IMR-90 (cell line): ENCODE data around the gene CASP2. TPM values are rescaled to one million over a fixed set of nuclear protein-coding genes. Genes with fewer than 3 reads are reported as not detected.

Experiments used
- ATAC-seq: fragments of 200-7000 bp; cut with Tn5 transposase; 2 replicates; pipeline ENCODE4 v1.9.1; 2020; ENCODE audit warnings: low read depth, mild to moderate bottlenecking, moderate library complexity
- BruUV-seq: library from RNA; stranded (reverse); fragments of 400-500 nt; replicated peaks from 2 replicates; lab custom pipeline; 2021; lab: Mats Ljungman, UMichigan
- CTCF ChIA-PET: fragments of 300-600 bp; formaldehyde crosslinking; extraction: SDS; loops from one replicate; lab custom pipeline; 2021; ENCODE audit warnings: antibody characterized with exemption; lab: Yijun Ruan, JAX
- POLR2A ChIA-PET: fragments of 300-600 bp; sonication (Branson Sonifier 250); formaldehyde crosslinking; loops from one replicate; lab custom pipeline; 2022; ENCODE audit warnings: antibody characterized with exemption; ENCODE audit not compliant: unreplicated experiment; lab: Charles Lee
- DNase-seq: peaks from one replicate; pipeline ENCODE4 v3.0.0; 2013
- H2AFZ ChIP-seq: replicated peaks from 2 replicates; pipeline ENCODE3; 2013; ENCODE audit warnings: low read length, mild to moderate bottlenecking; ENCODE audit not compliant: poor library complexity
- H2AK5ac ChIP-seq: 2 replicates; pipeline ENCODE4 v1.6.1; 2013; ENCODE audit warnings: low read depth, low read length, inconsistent platforms
- H2AK9ac ChIP-seq: replicated peaks from 2 replicates; pipeline ENCODE3; 2013; ENCODE audit warnings: mild to moderate bottlenecking, low read depth, low read length, moderate library complexity; ENCODE audit not compliant: poor library complexity
- H2BK120ac ChIP-seq: 2 replicates; pipeline ENCODE4 v1.6.1; 2013; ENCODE audit warnings: low read depth, low read length, inconsistent platforms
- H2BK15ac ChIP-seq: 3 replicates; pipeline ENCODE4 v1.6.1; 2013; ENCODE audit warnings: low read depth, low read length, inconsistent platforms
- H2BK20ac ChIP-seq: 2 replicates; pipeline ENCODE4 v1.6.1; 2013; ENCODE audit warnings: low read depth, mild to moderate bottlenecking, inconsistent platforms, low read length, moderate library complexity
- H2BK5ac ChIP-seq: 2 replicates; pipeline ENCODE4 v1.6.1; 2013; ENCODE audit warnings: mild to moderate bottlenecking, low read depth, low read length, inconsistent platforms; ENCODE audit not compliant: poor library complexity, severe bottlenecking
- H3K14ac ChIP-seq: replicated peaks from 2 replicates; pipeline ENCODE4 v1.6.1; 2013; ENCODE audit warnings: low read depth, low read length, inconsistent platforms
- H3K18ac ChIP-seq: 2 replicates; pipeline ENCODE4 v1.6.1; 2013; ENCODE audit warnings: low read depth, low read length, control low read depth
- H3K23ac ChIP-seq: 2 replicates; pipeline ENCODE4 v1.6.1; 2013; ENCODE audit warnings: low read depth, low read length, inconsistent platforms
- H3K27ac ChIP-seq: 2 replicates; pipeline ENCODE4 v1.5.1; 2013; ENCODE audit warnings: mild to moderate bottlenecking, control low read depth, low read length; ENCODE audit not compliant: insufficient read depth
- H3K27me3 ChIP-seq: 2 replicates; pipeline ENCODE4 v1.6.1; 2013; ENCODE audit warnings: low read length; ENCODE audit not compliant: control insufficient read depth, insufficient read depth
- H3K36me3 ChIP-seq: 2 replicates; pipeline ENCODE4 v1.6.1; 2013; ENCODE audit warnings: low read length, mixed read lengths; ENCODE audit not compliant: control insufficient read depth, insufficient read depth
- H3K4ac ChIP-seq: 2 replicates; pipeline ENCODE4 v1.6.1; 2013; ENCODE audit warnings: low read depth, low read length, inconsistent platforms
- H3K4me1 ChIP-seq: 2 replicates; pipeline ENCODE4 v1.6.1; 2013; ENCODE audit warnings: low read length, mixed read lengths; ENCODE audit not compliant: control insufficient read depth, insufficient read depth
- H3K4me2 ChIP-seq: 2 replicates; pipeline ENCODE4 v1.6.1; 2013; ENCODE audit warnings: low read depth, mild to moderate bottlenecking, control low read depth, low read length, moderate library complexity
- H3K4me3 ChIP-seq: 2 replicates; pipeline ENCODE4 v1.5.1; 2013; ENCODE audit warnings: low read depth, mild to moderate bottlenecking, control low read depth, low read length, moderate library complexity; ENCODE audit not compliant: insufficient read depth
- H3K56ac ChIP-seq: 2 replicates; pipeline ENCODE4 v1.6.1; 2013; ENCODE audit warnings: low read length, inconsistent platforms; ENCODE audit not compliant: insufficient read depth; ENCODE audit errors: extremely low read depth
- H3K79me1 ChIP-seq, 2 experiments: 2 replicates each; pipeline ENCODE4 v1.6.1; 2013; ENCODE audit warnings: low read length in 2 of 2, inconsistent platforms in 1 of 2, low read depth in 1 of 2
- H3K9ac ChIP-seq: 2 replicates; pipeline ENCODE4 v1.6.1; 2013; ENCODE audit warnings: low read depth, low read length, control low read depth
- H3K9me1 ChIP-seq: 2 replicates; pipeline ENCODE4 v1.6.1; 2013; ENCODE audit warnings: low read length, inconsistent platforms; ENCODE audit not compliant: insufficient read depth
- H3K9me3 ChIP-seq: 2 replicates; pipeline ENCODE4 v1.6.1; 2013; ENCODE audit warnings: low read length; ENCODE audit not compliant: control insufficient read depth, insufficient read depth
- H4K20me1 ChIP-seq: 2 replicates; pipeline ENCODE4 v1.6.1; 2013; ENCODE audit warnings: low read length, inconsistent platforms; ENCODE audit not compliant: insufficient read depth
- H4K5ac ChIP-seq: 2 replicates; pipeline ENCODE4 v1.6.1; 2013; ENCODE audit warnings: mild to moderate bottlenecking, low read depth, low read length, control low read depth
- H4K8ac ChIP-seq, 2 experiments: 2 replicates each; pipeline ENCODE4 v1.6.1; 2013; ENCODE audit warnings: low read depth in 2 of 2, low read length in 2 of 2, control low read depth in 1 of 2, inconsistent platforms in 1 of 2
- H4K91ac ChIP-seq: 2 replicates; pipeline ENCODE4 v1.6.1; 2013; ENCODE audit warnings: low read depth, low read length, inconsistent platforms; ENCODE audit not compliant: insufficient read depth
- CEBPB ChIP-seq: IDR thresholded peaks from 2 replicates; pipeline ENCODE4 v1.6.1; 2012; ENCODE audit warnings: low read depth, low read length, improper control_type of control experiment
- FOS ChIP-seq: fragments of 150-350 bp; IDR thresholded peaks from 2 replicates; pipeline ENCODE4 v1.6.1; 2016; ENCODE audit warnings: low read depth, low read length
- POLR2A ChIP-seq: IDR thresholded peaks from 2 replicates; pipeline ENCODE4 v1.6.1; 2012; ENCODE audit warnings: mild to moderate bottlenecking, low read depth, low read length
- RFX5 ChIP-seq: IDR thresholded peaks from 2 replicates; pipeline ENCODE4 v1.8.0; 2012; ENCODE audit warnings: low read depth, mild to moderate bottlenecking, low read length, moderate library complexity
- SMC3 ChIP-seq: fragments of 150-350 bp; IDR thresholded peaks from 2 replicates; pipeline ENCODE4 v1.6.1; 2016; ENCODE audit warnings: low read depth, mild to moderate bottlenecking, antibody characterized with exemption, low read length, moderate library complexity
- WGBS, 2 experiments: methylation state at CpG; one replicate each; pipeline versions ENCODE4 v1.1.5 to v1.1.7; 2013; ENCODE audit warnings: missing lambda C conversion rate in 2 of 2; ENCODE audit not compliant: insufficient read length in 1 of 2; ENCODE audit errors: extremely low coverage in 2 of 2; 5-methylcytosine and 5-hydroxymethylcytosine counted together
- dilution Hi-C: fragments of 300-500 bp; cut with HindIII; formaldehyde crosslinking; loops from one replicate; pipeline ENCODE4 v1.14.3; 2018; ENCODE audit warnings: low sequenced_read_pairs; ENCODE audit not compliant: unreplicated experiment
- in situ Hi-C: fragments of 300-500 bp; cut with MboI; formaldehyde crosslinking; loops from 3 replicates; pipeline ENCODE4 v1.14.3; 2019; ENCODE audit warnings: low sequenced_read_pairs, inconsistent platforms, mixed read lengths
- intact Hi-C: fragments of 100-400 bp; cut with micrococcal nuclease; formaldehyde crosslinking; loops from 2 replicates; pipeline ENCODE4 v1.10.0; 2022
- polyA plus RNA-seq, 3 experiments: library from polyadenylated mRNA; depleted of rRNA; stranded (reverse); fragments of >200 nt; gene quantifications; 2 replicates each; pipeline ENCODE4 v1.2.3, GENCODE V29; 2012; ENCODE audit warnings: low replicate concordance in 1 of 3
- total RNA-seq: library from RNA; depleted of rRNA; stranded (reverse); fragments of >200 nt; gene quantifications from 2 replicates; pipeline ENCODE4 v1.2.3, GENCODE V29; 2012
- TF ChIP-seq, protein P1 (sequence below): fragments of 150-350 bp; IDR thresholded peaks from 2 replicates; pipeline ENCODE4 v1.6.1; 2016; ENCODE audit warnings: low read depth, mild to moderate bottlenecking, low read length, moderate library complexity, borderline replicate concordance

CASP2 gene
- total and polyA plus RNA-seq, 2 of the 4 experiments (the other 2 are of a cell fraction): 15.4 to 25.6 TPM

DNA sequence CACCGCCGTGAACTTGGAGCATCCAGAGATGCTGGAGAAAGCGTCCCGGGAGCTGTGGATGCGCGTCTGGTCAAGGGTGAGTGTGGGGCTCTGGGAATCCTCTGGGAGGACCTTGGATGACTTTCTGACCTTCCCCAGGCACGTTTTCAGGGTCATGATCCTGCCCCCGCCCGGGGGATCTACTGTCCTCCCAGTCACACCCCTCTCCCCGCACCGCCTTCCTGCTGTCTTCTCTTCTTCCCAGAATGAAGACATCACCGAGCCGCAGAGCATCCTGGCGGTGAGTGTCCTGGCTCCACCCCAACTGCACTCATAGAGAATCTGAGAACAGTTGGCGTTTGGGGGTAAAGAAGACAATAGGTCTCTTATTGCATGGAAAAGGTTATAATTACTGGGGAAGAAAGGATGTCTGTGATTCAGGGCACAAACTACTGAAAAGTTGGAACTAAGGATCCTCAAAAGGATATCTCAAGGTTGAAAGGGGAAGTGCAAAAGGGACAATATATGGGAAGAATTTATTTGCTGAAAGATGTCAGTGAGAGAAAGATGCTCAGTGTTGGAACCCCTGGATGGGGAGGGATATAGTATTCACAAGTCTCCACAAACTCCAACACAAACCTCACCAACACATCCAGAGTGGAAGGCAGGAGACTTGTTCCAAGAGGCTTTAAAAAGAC, 23.0 kb upstream of the CASP2 start:
- H3K9me3 ChIP-seq: no peaks in the 10 kb centered on the region
- H3K4me3 ChIP-seq: no peak overlapping the region
- TF ChIP-seq CEBPB (no peak), SMC3 (no peak), FOS (no peak), RFX5 (no peak), POLR2A (no peak)
- TF ChIP-seq, protein P1, sequence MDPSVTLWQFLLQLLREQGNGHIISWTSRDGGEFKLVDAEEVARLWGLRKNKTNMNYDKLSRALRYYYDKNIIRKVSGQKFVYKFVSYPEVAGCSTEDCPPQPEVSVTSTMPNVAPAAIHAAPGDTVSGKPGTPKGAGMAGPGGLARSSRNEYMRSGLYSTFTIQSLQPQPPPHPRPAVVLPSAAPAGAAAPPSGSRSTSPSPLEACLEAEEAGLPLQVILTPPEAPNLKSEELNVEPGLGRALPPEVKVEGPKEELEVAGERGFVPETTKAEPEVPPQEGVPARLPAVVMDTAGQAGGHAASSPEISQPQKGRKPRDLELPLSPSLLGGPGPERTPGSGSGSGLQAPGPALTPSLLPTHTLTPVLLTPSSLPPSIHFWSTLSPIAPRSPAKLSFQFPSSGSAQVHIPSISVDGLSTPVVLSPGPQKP: no peak
- ATAC-seq (no peak), DNase-seq (no peak)
- H2BK20ac ChIP-seq: no peak overlapping the region
- no peak overlapping the region for H3K23ac ChIP-seq
- BruUV-seq: no TSS peak
- H3K18ac ChIP-seq: no peak overlapping the region
- H3K4ac ChIP-seq: no peak overlapping the region
- peaks cover 4% of the 10 kb centered on the region; the same call in 1 of the 2 replicates for H3K9me1 ChIP-seq
- H3K79me1 ChIP-seq: peaks cover 0 to 17% of the 10 kb centered on the region in 2 experiments
- peaks cover 2% of the 10 kb centered on the region; the same call in 1 of the 2 replicates for H3K4me1 ChIP-seq
- ChIA-PET POLR2A (interaction anchor here (0.6 kb wide), 1 partner anchor 126 kb away, joined by 5 read pairs; no protein-coding TSS in a partner anchor), CTCF (no interaction called here)
- intact Hi-C loops (no loop called here), dilution Hi-C loops (no loop called here), in situ Hi-C loops (no loop called here)
- no peak overlapping the region for H2AFZ ChIP-seq
- no peaks in the 10 kb centered on the region for H4K20me1 ChIP-seq
- H4K5ac ChIP-seq: no peak overlapping the region
- H4K8ac ChIP-seq: no peak overlapping the region
- no peak overlapping the region for H2BK5ac ChIP-seq
- no peaks in the 10 kb centered on the region for H3K27me3 ChIP-seq
- H2BK120ac ChIP-seq: no peak overlapping the region
- no CpG with 5 or more reads among the region's 15 CpGs for WGBS, 2 experiments
- no peak overlapping the region for H3K4me2 ChIP-seq
- H2AK5ac ChIP-seq: no peak overlapping the region
- no peak overlapping the region for H4K91ac ChIP-seq
- no peak overlapping the region for H3K9ac ChIP-seq
- no peak overlapping the region for H3K56ac ChIP-seq
- H2BK15ac ChIP-seq: no peak overlapping the region
- no peak overlapping the region for H2AK9ac ChIP-seq
- no peak overlapping the region for H3K27ac ChIP-seq
- H3K14ac ChIP-seq: no peak overlapping the region
- H3K36me3 ChIP-seq: peaks cover 22% of the 10 kb centered on the region
